Measurements from ENCODE around the gene C19orf38.

GRCh38 chr19:10830370-10830769, 17.8 kb upstream of the C19orf38 start:
- TF ChIP-seq POLR2A (IDR thresholded peaks at IDR 0.05) (no peak), CTCF (IDR thresholded peaks at IDR 0.05) (no peak), EP300 (IDR thresholded peaks at IDR 0.05) (no peak)

Data from tibial nerve (tissue), 4 donors.